HG03108 (cell line): ENCODE results near the gene SCN4B.

Source experiments
- ATAC-seq: cut with Tn5 transposase; IDR thresholded peaks from one replicate; pipeline ENCODE4 v1.9.1; 2021; ENCODE audit warnings: moderate library complexity; ENCODE audit not compliant: unreplicated experiment

SCN4B gene

GRCh38 chr11:118105657-118106305, 46.8 kb downstream of the SCN4B start:
- no peak for ATAC-seq

- no peak for ATAC-seq
Observed at GRCh38 chr11:118104491-118104890, 48.1 kb downstream of the SCN4B start.

GRCh38 chr11:118102721-118103261, 49.8 kb downstream of the SCN4B start:
- ATAC-seq, result no peak

GRCh38 chr11:118100691-118101232, 51.9 kb downstream of the SCN4B start:
- ATAC-seq, result no peak

- no peak for ATAC-seq
Observed at GRCh38 chr11:118099838-118100556, 52.6 kb downstream of the SCN4B start.

- ATAC-seq, result no peak
Observed at GRCh38 chr11:118098996-118099837, 53.4 kb downstream of the SCN4B start.

- ATAC-seq, result no peak
Observed at GRCh38 chr11:118095967-118096367, 56.7 kb downstream of the SCN4B start.

GRCh38 chr11:118095493-118095892, 57.1 kb downstream of the SCN4B start:
- no peak for ATAC-seq

- no peak for ATAC-seq
Observed at GRCh38 chr11:118092907-118093571, 59.6 kb downstream of the SCN4B start.

- ATAC-seq, result no peak
Observed at GRCh38 chr11:118091690-118092089, 60.9 kb downstream of the SCN4B start.

- ATAC-seq, result no peak
Observed at GRCh38 chr11:118090545-118091162, 62.0 kb downstream of the SCN4B start.

GRCh38 chr11:118088531-118088930, 64.1 kb downstream of the SCN4B start:
- ATAC-seq, result no peak

GRCh38 chr11:118087931-118088330, 64.7 kb downstream of the SCN4B start:
- no peak for ATAC-seq

- ATAC-seq, result no peak
Observed at GRCh38 chr11:118086913-118087768, 65.5 kb downstream of the SCN4B start, which contains the start of gene SMIM35. Gene SMIM35 (minus strand): TSS chr11:118086963. CDS start chr11:118086757, 206 bp downstream.

GRCh38 chr11:118084656-118085055, 68.0 kb downstream of the SCN4B start:
- ATAC-seq, result no peak

GRCh38 chr11:118084247-118084646, 68.4 kb downstream of the SCN4B start:
- ATAC-seq, result no peak
